Neural progenitor cell (in vitro differentiated cells): ENCODE results near the gene ITGA2. TPM values are rescaled to one million over a fixed set of nuclear protein-coding genes. Genes with fewer than 3 reads are reported as not detected.

Experiments used
- DNase-seq: peaks from one replicate; pipeline ENCODE4 v3.0.0-alpha.2; 2016; ENCODE audit warnings: low spot score
- H2AFZ ChIP-seq: fragments of 200-600 bp; sonication (generic); replicated peaks from 2 replicates; pipeline ENCODE4 v1.6.1; 2016; ENCODE audit warnings: antibody characterized with exemption
- H3F3A ChIP-seq: fragments of 200-600 bp; sonication (generic); 2 replicates; pipeline ENCODE4 v1.6.1; 2016; ENCODE audit warnings: antibody characterized with exemption, low read depth
- H3K27ac ChIP-seq: fragments of 200-600 bp; sonication (generic); 2 replicates; pipeline ENCODE4 v1.5.1; 2016; ENCODE audit warnings: mild to moderate bottlenecking
- H3K27me3 ChIP-seq: fragments of 200-600 bp; sonication (generic); 2 replicates; pipeline ENCODE4 v1.6.1; 2016; ENCODE audit warnings: mild to moderate bottlenecking, moderate library complexity
- H3K36me3 ChIP-seq: fragments of 200-600 bp; sonication (generic); 2 replicates; pipeline ENCODE4 v1.5.1; 2016
- H3K4me1 ChIP-seq: fragments of 200-600 bp; sonication (generic); 2 replicates; pipeline ENCODE4 v1.6.1; 2016; ENCODE audit warnings: mixed run types
- H3K4me2 ChIP-seq: fragments of 200-600 bp; sonication (generic); 2 replicates; pipeline ENCODE4 v1.6.1; 2016
- H3K4me3 ChIP-seq: fragments of 200-600 bp; sonication (generic); 2 replicates; pipeline ENCODE4 v1.5.1; 2016
- H3K79me2 ChIP-seq: fragments of 200-600 bp; sonication (generic); 2 replicates; pipeline ENCODE4 v1.6.1; 2016; ENCODE audit warnings: low read depth
- H3K9ac ChIP-seq: fragments of 200-600 bp; sonication (generic); 2 replicates; pipeline ENCODE4 v1.6.1; 2016
- H3K9me3 ChIP-seq: fragments of 200-600 bp; sonication (generic); 2 replicates; pipeline ENCODE4 v1.5.1; 2016; ENCODE audit warnings: low read depth
- H4K20me1 ChIP-seq: fragments of 200-600 bp; sonication (generic); 2 replicates; pipeline ENCODE4 v1.6.1; 2016; ENCODE audit warnings: low read depth
- H3K27ac Mint-ChIP-seq: 3 replicates; pipeline ENCODE4 v1.8.0; 2021; ENCODE audit warnings: mixed read lengths
- H3K27me3 Mint-ChIP-seq: 2 replicates; pipeline ENCODE4 v1.8.0; 2022; ENCODE audit warnings: low read depth, mild to moderate bottlenecking, inconsistent platforms, moderate library complexity, mixed read lengths; ENCODE audit not compliant: insufficient read depth
- H3K36me3 Mint-ChIP-seq: 3 replicates; pipeline ENCODE4 v1.8.0; 2021; ENCODE audit warnings: mixed read lengths
- H3K4me1 Mint-ChIP-seq: 3 replicates; pipeline ENCODE4 v1.8.0; 2021; ENCODE audit warnings: mixed read lengths
- H3K4me3 Mint-ChIP-seq: 3 replicates; pipeline ENCODE4 v1.8.0; 2021; ENCODE audit warnings: mild to moderate bottlenecking, moderate library complexity, mixed read lengths
- H3K9me3 Mint-ChIP-seq: 3 replicates; pipeline ENCODE4 v1.8.0; 2020; ENCODE audit warnings: mixed read lengths
- CTCF ChIP-seq: fragments of 200-600 bp; sonication (generic); IDR thresholded peaks from 2 replicates; pipeline ENCODE4 v1.5.1; 2017; ENCODE audit warnings: antibody characterized with exemption, mild to moderate bottlenecking
- EZH2 ChIP-seq: fragments of 200-600 bp; sonication (generic); IDR thresholded peaks from 2 replicates; pipeline ENCODE4 v1.6.1; 2017; ENCODE audit warnings: antibody characterized with exemption, mild to moderate bottlenecking, moderate library complexity
- EZH2phosphoT487 ChIP-seq: fragments of 200-600 bp; sonication (generic); IDR thresholded peaks from 2 replicates; pipeline ENCODE4 v1.6.1; 2017; ENCODE audit warnings: antibody characterized with exemption
- total RNA-seq: library from RNA; depleted of rRNA; stranded (reverse); fragments of >200 nt; gene quantifications from 2 replicates; pipeline ENCODE4 v1.2.3, GENCODE V29; 2015; ENCODE audit warnings: low replicate concordance

Gene ITGA2
- total RNA-seq, 1 donor from 2014 or later, result 2.6 TPM

DNA sequence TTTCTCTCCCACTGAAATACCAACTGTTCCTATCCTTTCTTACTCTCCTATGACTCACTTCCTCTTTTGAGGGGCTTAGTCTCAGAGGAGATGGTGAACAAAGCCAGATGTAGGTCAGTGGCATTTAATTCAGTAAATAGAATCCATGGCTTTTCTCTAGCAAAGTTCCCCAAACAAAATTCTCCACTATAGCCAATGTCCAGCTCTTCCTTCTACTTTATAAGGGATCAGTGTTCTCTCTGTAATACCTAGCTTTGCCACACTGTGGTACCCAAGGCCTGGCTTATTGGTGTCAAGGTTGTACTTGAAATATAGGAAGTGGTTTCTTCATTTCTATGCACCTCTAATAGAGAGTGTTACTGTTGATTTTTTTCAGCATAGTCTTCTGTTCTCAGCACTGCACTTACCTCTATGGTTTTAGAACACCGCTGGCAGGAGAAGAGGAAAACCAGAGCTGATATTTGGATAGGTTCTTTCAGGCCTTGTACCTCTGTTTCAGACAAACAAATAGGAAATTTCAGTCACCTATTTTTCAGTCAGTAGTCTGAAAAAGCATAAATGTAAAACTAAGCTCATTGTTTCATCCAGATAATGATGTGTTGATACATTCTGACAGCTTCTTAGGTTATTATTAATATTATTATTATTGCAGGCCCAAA, 40.6 kb upstream of the ITGA2 start:
- H2AFZ ChIP-seq, result no peak overlapping the region
- peak; percentile 65 for DNase-seq

DNA sequence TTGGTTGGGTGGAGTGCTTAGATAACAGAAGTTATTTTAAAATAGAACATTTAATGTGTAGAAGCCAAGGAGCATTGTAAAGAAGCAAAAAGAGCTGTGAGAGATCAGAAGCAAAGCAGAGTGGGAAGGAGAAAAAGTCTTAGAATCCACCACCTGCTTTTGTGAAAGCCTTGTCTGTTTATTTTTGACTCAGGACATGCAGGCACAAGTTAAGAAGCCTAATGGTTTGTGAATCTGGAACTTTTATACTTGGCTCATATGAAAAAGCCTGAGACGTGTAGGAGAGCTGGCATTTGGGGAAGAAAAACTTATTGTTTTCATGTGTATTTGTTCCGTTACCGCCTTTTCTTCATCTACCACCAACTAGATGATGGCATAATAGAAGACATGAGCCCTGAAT, 38.5 kb upstream of the ITGA2 start:
- no peak overlapping the region for H3K27ac Mint-ChIP-seq

More for the DNA sequence above, 40.6 kb upstream of the ITGA2 start:
- no peaks in the 10 kb centered on the region for H3K9me3 ChIP-seq
- H3K4me1 ChIP-seq, result no peaks in the 10 kb centered on the region
- no peak overlapping the region for H3K27ac Mint-ChIP-seq
- no peak overlapping the region for H3K4me3 Mint-ChIP-seq
- H3F3A ChIP-seq, result no peaks in the 10 kb centered on the region
- no peaks in the 10 kb centered on the region for H3K36me3 ChIP-seq
- H3K9me3 Mint-ChIP-seq, result no peaks in the 10 kb centered on the region
- no peaks in the 10 kb centered on the region for H3K27me3 Mint-ChIP-seq
- peak; percentile 76 for TF ChIP-seq CTCF
- no peak for TF ChIP-seq EZH2
- TF ChIP-seq EZH2phosphoT487, result no peak
- no peaks in the 10 kb centered on the region for H3K4me1 Mint-ChIP-seq
- H4K20me1 ChIP-seq, result no peaks in the 10 kb centered on the region
- no peaks in the 10 kb centered on the region for H3K27me3 ChIP-seq
- H3K36me3 Mint-ChIP-seq, result no peaks in the 10 kb centered on the region
- no peak overlapping the region for H3K9ac ChIP-seq
- no peak overlapping the region for H3K4me3 ChIP-seq
- no peaks in the 10 kb centered on the region for H3K79me2 ChIP-seq
- no peak overlapping the region for H3K4me2 ChIP-seq
- H3K27ac ChIP-seq, result no peak overlapping the region

GRCh38 chr5:52952483-52952882, 36.7 kb upstream of the ITGA2 start:
- no peak overlapping the region for H3K4me2 ChIP-seq
- no peak overlapping the region for H2AFZ ChIP-seq
- Mint-ChIP-seq H3K4me1 (peaks cover 4% of the 10 kb centered on the region), H3K36me3 (no peaks in the 10 kb centered on the region), H3K27me3 (no peaks in the 10 kb centered on the region), H3K27ac (no peak overlapping the region), H3K9me3 (no peaks in the 10 kb centered on the region), H3K4me3 (no peak overlapping the region)
- TF ChIP-seq EZH2, result no peak
- TF ChIP-seq EZH2phosphoT487, result no peak
- TF ChIP-seq CTCF, result no peak
- H3K79me2 ChIP-seq, result no peaks in the 10 kb centered on the region
- no peaks in the 10 kb centered on the region for H3K36me3 ChIP-seq
- no peak overlapping the region for H3K27ac ChIP-seq
- no peak overlapping the region for H3K9ac ChIP-seq
- H3K4me3 ChIP-seq, result no peak overlapping the region
- DNase-seq, result no peak
- no peaks in the 10 kb centered on the region for H4K20me1 ChIP-seq
- H3F3A ChIP-seq, result no peaks in the 10 kb centered on the region
- H3K4me1 ChIP-seq, result no peaks in the 10 kb centered on the region
- H3K9me3 ChIP-seq, result no peaks in the 10 kb centered on the region
- no peaks in the 10 kb centered on the region for H3K27me3 ChIP-seq

More for the DNA sequence above, 38.5 kb upstream of the ITGA2 start:
- Histone ChIP-seq H3K27me3 (no peaks in the 10 kb centered on the region), H3F3A (no peaks in the 10 kb centered on the region), H3K4me2 (no peak overlapping the region), H4K20me1 (no peaks in the 10 kb centered on the region), H3K4me3 (no peak overlapping the region), H2AFZ (no peak overlapping the region), H3K9me3 (no peaks in the 10 kb centered on the region), H3K9ac (no peak overlapping the region), H3K79me2 (no peaks in the 10 kb centered on the region), H3K4me1 (no peaks in the 10 kb centered on the region), H3K36me3 (no peaks in the 10 kb centered on the region), H3K27ac (no peak overlapping the region)
- DNase-seq, result no peak
- TF ChIP-seq EZH2 (no peak), CTCF (no peak), EZH2phosphoT487 (no peak)
- Mint-ChIP-seq H3K9me3 (no peaks in the 10 kb centered on the region), H3K36me3 (no peaks in the 10 kb centered on the region), H3K4me3 (no peak overlapping the region), H3K27me3 (no peaks in the 10 kb centered on the region), H3K4me1 (peaks cover 4% of the 10 kb centered on the region)
